GM23338 (cell line): ENCODE measurements around the gene MAP3K10. TPM values are rescaled to one million over a fixed set of nuclear protein-coding genes. Genes with fewer than 3 reads are reported as not detected.
A peak's percentile ranks its signal among the peaks of the same experiment; 100 is the strongest.

Experiments
- ATAC-seq: fragments of 200-7000 bp; cut with Tn5 transposase; 3 replicates; pipeline ENCODE4 v1.9.1; 2020
- DNase-seq: peaks from one replicate; pipeline ENCODE4 v3.0.0-alpha.2; 2015; ENCODE audit warnings: low spot score
- H2AFZ ChIP-seq: fragments of 200-600 bp; sonication (generic); 2 replicates; pipeline ENCODE4 v1.8.0; 2016; ENCODE audit warnings: antibody characterized with exemption, mild to moderate bottlenecking, moderate library complexity
- H3F3A ChIP-seq: fragments of 200-600 bp; sonication (generic); replicated peaks from 2 replicates; pipeline ENCODE4 v1.8.0; 2017; ENCODE audit warnings: antibody characterized with exemption, mixed run types, low read depth
- H3K27ac ChIP-seq: fragments of 200-600 bp; sonication (generic); 2 replicates; pipeline ENCODE4 v1.6.1; 2016; ENCODE audit warnings: low read depth
- H3K27me3 ChIP-seq: fragments of 200-600 bp; sonication (generic); 2 replicates; pipeline ENCODE4 v1.8.0; 2016; ENCODE audit warnings: mild to moderate bottlenecking, mixed run types, moderate library complexity; ENCODE audit not compliant: insufficient read depth
- H3K36me3 ChIP-seq: fragments of 200-600 bp; sonication (generic); 2 replicates; pipeline ENCODE4 v1.8.0; 2016; ENCODE audit warnings: mild to moderate bottlenecking; ENCODE audit not compliant: insufficient read depth
- H3K4me1 ChIP-seq: fragments of 200-600 bp; sonication (generic); 2 replicates; pipeline ENCODE4 v1.8.0; 2016; ENCODE audit warnings: mild to moderate bottlenecking, moderate library complexity; ENCODE audit not compliant: insufficient read depth
- H3K4me2 ChIP-seq: fragments of 200-600 bp; sonication (generic); 2 replicates; pipeline ENCODE4 v1.7.1; 2017; ENCODE audit warnings: mixed run types
- H3K4me3 ChIP-seq: fragments of 200-600 bp; sonication (generic); 2 replicates; pipeline ENCODE4 v1.6.1; 2016; ENCODE audit warnings: mixed run types
- H3K79me2 ChIP-seq: fragments of 200-600 bp; sonication (generic); replicated peaks from 2 replicates; pipeline ENCODE4 v1.8.0; 2017; ENCODE audit warnings: mild to moderate bottlenecking; ENCODE audit not compliant: insufficient read depth
- H3K9me2 ChIP-seq: fragments of 200-600 bp; sonication (generic); 2 replicates; pipeline ENCODE4 v1.8.0; 2017; ENCODE audit not compliant: insufficient read depth
- H4K20me1 ChIP-seq: fragments of 200-600 bp; sonication (generic); replicated peaks from 2 replicates; pipeline ENCODE4 v1.8.0; 2017; ENCODE audit warnings: mild to moderate bottlenecking; ENCODE audit not compliant: insufficient read depth
- H3K27ac Mint-ChIP-seq: 2 replicates; pipeline ENCODE4 v1.8.0; 2020; ENCODE audit warnings: inconsistent platforms, mild to moderate bottlenecking, moderate library complexity, mixed read lengths
- H3K27me3 Mint-ChIP-seq: 3 replicates; pipeline ENCODE4 v1.8.0; 2022; ENCODE audit warnings: low read depth, mild to moderate bottlenecking, moderate library complexity, mixed read lengths, inconsistent platforms; ENCODE audit not compliant: insufficient read depth, poor library complexity
- H3K36me3 Mint-ChIP-seq: 3 replicates; pipeline ENCODE4 v1.8.0; 2021; ENCODE audit warnings: low read depth, mild to moderate bottlenecking, inconsistent platforms, moderate library complexity, mixed read lengths
- H3K4me1 Mint-ChIP-seq: 3 replicates; pipeline ENCODE4 v1.8.0; 2020; ENCODE audit warnings: mild to moderate bottlenecking, inconsistent platforms, mixed read lengths
- H3K4me3 Mint-ChIP-seq: 3 replicates; pipeline ENCODE4 v1.8.0; 2021; ENCODE audit warnings: moderate library complexity, mild to moderate bottlenecking, inconsistent platforms, mixed read lengths
- H3K9me3 Mint-ChIP-seq: 3 replicates; pipeline ENCODE4 v1.8.0; 2020; ENCODE audit warnings: moderate library complexity, mild to moderate bottlenecking, inconsistent platforms, mixed read lengths
- CREB1 ChIP-seq: fragments of 250-450 bp; sonication (Bioruptor Pico); IDR thresholded peaks from 2 replicates; pipeline ENCODE4 v1.5.0; 2020; ENCODE audit warnings: low read depth, mild to moderate bottlenecking, moderate library complexity
- EZH2 ChIP-seq: fragments of 200-600 bp; sonication (generic); IDR thresholded peaks from one replicate; pipeline ENCODE4 v1.8.0; 2017; ENCODE audit warnings: antibody characterized with exemption, mild to moderate bottlenecking, low read depth; ENCODE audit not compliant: unreplicated experiment
- EZH2phosphoT487 ChIP-seq: fragments of 200-600 bp; sonication (generic); IDR thresholded peaks from one replicate; pipeline ENCODE4 v1.8.1; 2018; ENCODE audit warnings: antibody characterized with exemption; ENCODE audit not compliant: unreplicated experiment
- JUNB ChIP-seq: IDR thresholded peaks from one replicate; pipeline ENCODE4 v1.6.1; 2016; ENCODE audit warnings: antibody characterized with exemption; ENCODE audit not compliant: unreplicated experiment
- NANOG ChIP-seq: IDR thresholded peaks from 2 replicates; pipeline ENCODE4 v1.6.1; 2016; ENCODE audit warnings: antibody characterized with exemption, borderline replicate concordance
- POLR2AphosphoS5 ChIP-seq: IDR thresholded peaks from 2 replicates; pipeline ENCODE4 v1.6.1; 2016; ENCODE audit warnings: antibody characterized with exemption, low read depth
- STAT1 ChIP-seq: IDR thresholded peaks from one replicate; pipeline ENCODE4 v1.6.1; 2016; ENCODE audit warnings: antibody characterized with exemption; ENCODE audit not compliant: unreplicated experiment
- ZNF114 ChIP-seq: fragments of 250-450 bp; sonication (Bioruptor Pico); IDR thresholded peaks from 2 replicates; pipeline ENCODE4 v1.5.0; 2020; ENCODE audit warnings: mild to moderate bottlenecking, moderate library complexity
- ZNF331 ChIP-seq: fragments of 250-450 bp; sonication (Bioruptor Pico); IDR thresholded peaks from 2 replicates; pipeline ENCODE4 v1.5.0; 2020; ENCODE audit warnings: low read depth, mild to moderate bottlenecking, moderate library complexity
- polyA plus RNA-seq: library from polyadenylated mRNA; unstranded; fragments of >200 nt; fragmentation: Nextera tagmentation; extraction: Ambion mirVana; gene quantifications from 2 replicates; pipeline ENCODE4 v1.2.1, GENCODE V29; 2016
- total RNA-seq: library from RNA; depleted of rRNA; stranded (reverse); fragments of >200 nt; shearing (Covaris generic); gene quantifications from 2 replicates; pipeline ENCODE4 v1.2.3, GENCODE V29; 2014
- TF ChIP-seq, protein P1 (sequence below): IDR thresholded peaks from 2 replicates; pipeline ENCODE4 v1.6.1; 2016; ENCODE audit warnings: antibody characterized with exemption
- TF ChIP-seq, protein P2 (sequence below), 2 experiments: fragments of 200-600 bp in 1 of 2; sonication (generic) in 1 of 2; conservative IDR thresholded peaks; 2 replicates each; pipeline versions ENCODE4 v1.5.1 to v1.6.1; 2016 to 2017; ENCODE audit warnings: antibody characterized with exemption in 2 of 2, low read depth in 2 of 2, mild to moderate bottlenecking in 2 of 2, moderate library complexity in 1 of 2
- TF ChIP-seq, protein P3 (sequence below): IDR thresholded peaks from one replicate; pipeline ENCODE4 v1.6.1; 2018; ENCODE audit warnings: antibody characterized with exemption; ENCODE audit not compliant: unreplicated experiment

MAP3K10 gene
- total and polyA plus RNA-seq, 2 experiments from 2014 or later, result 5.9 to 13.7 TPM

- TF ChIP-seq, protein P1, sequence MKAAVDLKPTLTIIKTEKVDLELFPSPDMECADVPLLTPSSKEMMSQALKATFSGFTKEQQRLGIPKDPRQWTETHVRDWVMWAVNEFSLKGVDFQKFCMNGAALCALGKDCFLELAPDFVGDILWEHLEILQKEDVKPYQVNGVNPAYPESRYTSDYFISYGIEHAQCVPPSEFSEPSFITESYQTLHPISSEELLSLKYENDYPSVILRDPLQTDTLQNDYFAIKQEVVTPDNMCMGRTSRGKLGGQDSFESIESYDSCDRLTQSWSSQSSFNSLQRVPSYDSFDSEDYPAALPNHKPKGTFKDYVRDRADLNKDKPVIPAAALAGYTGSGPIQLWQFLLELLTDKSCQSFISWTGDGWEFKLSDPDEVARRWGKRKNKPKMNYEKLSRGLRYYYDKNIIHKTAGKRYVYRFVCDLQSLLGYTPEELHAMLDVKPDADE, result no peak
These were observed 38.7 kb downstream of the MAP3K10 start (continued) for GRCh38 chr19:40229926-40230417.

- no peaks in the 10 kb centered on the region for H3K79me2 ChIP-seq
- 0 out of 2 replicates have a peak overlapping the region, but pooled peaks have one; percentile 63 for H3K27ac ChIP-seq
- no peak overlapping the region for H2AFZ ChIP-seq
- H3K9me2 ChIP-seq, result no peaks in the 10 kb centered on the region
- peak overlapping the region; percentile 13; the same call in 1 of the 2 replicates for H3K4me3 ChIP-seq
- peaks cover 23% of the 10 kb centered on the region for H3K27me3 ChIP-seq
- 0 out of 2 replicates have a peak, but pooled peaks cover 3% of the 10 kb centered on the region for H3F3A ChIP-seq
- no peaks in the 10 kb centered on the region for H4K20me1 ChIP-seq
- Mint-ChIP-seq H3K9me3 (peaks cover 3% of the 10 kb centered on the region; the same call in 1 of the 3 replicates), H3K27ac (peak overlapping the region; percentile 24; the same call in 1 of the 2 replicates), H3K4me1 (peaks cover 31% of the 10 kb centered on the region), H3K27me3 (peaks cover 26% of the 10 kb centered on the region), H3K36me3 (peaks cover 4% of the 10 kb centered on the region; the same call in 1 of the 3 replicates), H3K4me3 (peak overlapping the region; percentile 35; the same call in 1 of the 3 replicates)
- peak overlapping the region; percentile 68 for H3K4me2 ChIP-seq
- peaks cover 26% of the 10 kb centered on the region for H3K4me1 ChIP-seq
- ATAC-seq (no peak), DNase-seq (no peak)
- H3K36me3 ChIP-seq, result no peaks in the 10 kb centered on the region
- no peak for TF ChIP-seq ZNF331
- TF ChIP-seq, protein P2, sequence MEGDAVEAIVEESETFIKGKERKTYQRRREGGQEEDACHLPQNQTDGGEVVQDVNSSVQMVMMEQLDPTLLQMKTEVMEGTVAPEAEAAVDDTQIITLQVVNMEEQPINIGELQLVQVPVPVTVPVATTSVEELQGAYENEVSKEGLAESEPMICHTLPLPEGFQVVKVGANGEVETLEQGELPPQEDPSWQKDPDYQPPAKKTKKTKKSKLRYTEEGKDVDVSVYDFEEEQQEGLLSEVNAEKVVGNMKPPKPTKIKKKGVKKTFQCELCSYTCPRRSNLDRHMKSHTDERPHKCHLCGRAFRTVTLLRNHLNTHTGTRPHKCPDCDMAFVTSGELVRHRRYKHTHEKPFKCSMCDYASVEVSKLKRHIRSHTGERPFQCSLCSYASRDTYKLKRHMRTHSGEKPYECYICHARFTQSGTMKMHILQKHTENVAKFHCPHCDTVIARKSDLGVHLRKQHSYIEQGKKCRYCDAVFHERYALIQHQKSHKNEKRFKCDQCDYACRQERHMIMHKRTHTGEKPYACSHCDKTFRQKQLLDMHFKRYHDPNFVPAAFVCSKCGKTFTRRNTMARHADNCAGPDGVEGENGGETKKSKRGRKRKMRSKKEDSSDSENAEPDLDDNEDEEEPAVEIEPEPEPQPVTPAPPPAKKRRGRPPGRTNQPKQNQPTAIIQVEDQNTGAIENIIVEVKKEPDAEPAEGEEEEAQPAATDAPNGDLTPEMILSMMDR (conservative IDR thresholded peaks at IDR 0.05; ENCODE audit: low read depth in 2 of 2), result no peak
- TF ChIP-seq, protein P3, sequence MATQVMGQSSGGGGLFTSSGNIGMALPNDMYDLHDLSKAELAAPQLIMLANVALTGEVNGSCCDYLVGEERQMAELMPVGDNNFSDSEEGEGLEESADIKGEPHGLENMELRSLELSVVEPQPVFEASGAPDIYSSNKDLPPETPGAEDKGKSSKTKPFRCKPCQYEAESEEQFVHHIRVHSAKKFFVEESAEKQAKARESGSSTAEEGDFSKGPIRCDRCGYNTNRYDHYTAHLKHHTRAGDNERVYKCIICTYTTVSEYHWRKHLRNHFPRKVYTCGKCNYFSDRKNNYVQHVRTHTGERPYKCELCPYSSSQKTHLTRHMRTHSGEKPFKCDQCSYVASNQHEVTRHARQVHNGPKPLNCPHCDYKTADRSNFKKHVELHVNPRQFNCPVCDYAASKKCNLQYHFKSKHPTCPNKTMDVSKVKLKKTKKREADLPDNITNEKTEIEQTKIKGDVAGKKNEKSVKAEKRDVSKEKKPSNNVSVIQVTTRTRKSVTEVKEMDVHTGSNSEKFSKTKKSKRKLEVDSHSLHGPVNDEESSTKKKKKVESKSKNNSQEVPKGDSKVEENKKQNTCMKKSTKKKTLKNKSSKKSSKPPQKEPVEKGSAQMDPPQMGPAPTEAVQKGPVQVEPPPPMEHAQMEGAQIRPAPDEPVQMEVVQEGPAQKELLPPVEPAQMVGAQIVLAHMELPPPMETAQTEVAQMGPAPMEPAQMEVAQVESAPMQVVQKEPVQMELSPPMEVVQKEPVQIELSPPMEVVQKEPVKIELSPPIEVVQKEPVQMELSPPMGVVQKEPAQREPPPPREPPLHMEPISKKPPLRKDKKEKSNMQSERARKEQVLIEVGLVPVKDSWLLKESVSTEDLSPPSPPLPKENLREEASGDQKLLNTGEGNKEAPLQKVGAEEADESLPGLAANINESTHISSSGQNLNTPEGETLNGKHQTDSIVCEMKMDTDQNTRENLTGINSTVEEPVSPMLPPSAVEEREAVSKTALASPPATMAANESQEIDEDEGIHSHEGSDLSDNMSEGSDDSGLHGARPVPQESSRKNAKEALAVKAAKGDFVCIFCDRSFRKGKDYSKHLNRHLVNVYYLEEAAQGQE, result no peak
- no peak for TF ChIP-seq CREB1 (CRISPR knock-in tag)
- TF ChIP-seq NANOG, result no peak
- no peak for TF ChIP-seq EZH2phosphoT487
- no peak for TF ChIP-seq POLR2AphosphoS5
- TF ChIP-seq EZH2, result no peak
- no peak for TF ChIP-seq JUNB
- TF ChIP-seq STAT1, result no peak
- TF ChIP-seq, protein P1, result no peak
- TF ChIP-seq ZNF114 (CRISPR knock-in tag), result no peak
These were observed 39.8 kb downstream of the MAP3K10 start for GRCh38 chr19:40231057-40231456.
